Testis (tissue), 3 donors: Measurements from ENCODE around the gene NAMPT. TPM values are rescaled to one million over a fixed set of nuclear protein-coding genes. Genes with fewer than 3 reads are reported as not detected.

Experiments
- DNase-seq: peaks from one replicate; pipeline ENCODE4 v3.0.0-alpha.2; 2019
- H3K27ac ChIP-seq, 2 donors: fragments of 200-600 bp; sonication (generic); one replicate each; pipeline ENCODE4 v1.5.1; 2019
- H3K27me3 ChIP-seq: fragments of 200-600 bp; sonication (generic); one replicate; pipeline ENCODE4 v1.5.1; 2019
- H3K36me3 ChIP-seq: fragments of 200-600 bp; sonication (generic); one replicate; pipeline ENCODE4 v1.5.1; 2017; ENCODE audit warnings: low read depth; ENCODE audit errors: missing control alignments
- H3K4me1 ChIP-seq: fragments of 200-600 bp; sonication (generic); one replicate; pipeline ENCODE4 v1.5.1; 2019
- H3K4me3 ChIP-seq, 2 donors: fragments of 200-600 bp; sonication (generic); one replicate each; pipeline ENCODE4 v1.5.1; 2017 to 2019
- H3K9me3 ChIP-seq: fragments of 200-600 bp; sonication (generic); one replicate; pipeline ENCODE4 v1.5.1; 2017
- POLR2A ChIP-seq: fragments of 450-650 bp; IDR thresholded peaks from one replicate; pipeline ENCODE4 v1.6.1; 2017; ENCODE audit warnings: antibody characterized with exemption, mild to moderate bottlenecking, moderate library complexity
- WGBS, 2 donors: methylation state at CpG; one replicate each; pipeline ENCODE4 v1.1.5; 2018; 5-methylcytosine and 5-hydroxymethylcytosine counted together
- intact Hi-C: fragments of 100-400 bp; cut with DNase I; formaldehyde crosslinking; loops from one replicate; pipeline ENCODE4 v1.15.1; 2023; ENCODE audit warnings: low total_unique reads
- polyA plus RNA-seq: library from polyadenylated mRNA; stranded (reverse); fragments of 350-450 nt; fragmentation: Illumina TruSeq; extraction: RNeasy Lipid Tissue Mini Kit (QIAGEN cat#74804); gene quantifications from one replicate; pipeline ENCODE4 v1.2.3, GENCODE V29; 2014; ENCODE audit warnings: low read depth, low replicate concordance; ENCODE audit not compliant: insufficient read depth
- small RNA-seq, 2 donors: library from RNA; depleted of rRNA; stranded (forward); fragments of <200 nt; gene quantifications; one replicate each; pipeline ENCODE3, GENCODE V24; 2016
- total RNA-seq, 2 donors: library from RNA; depleted of rRNA; stranded (reverse); fragments of >200 nt; gene quantifications; one replicate each; pipeline ENCODE4 v1.2.3, GENCODE V29; 2016
- TF ChIP-seq, protein P1 (sequence below), 3 experiments: fragments of 450-650 bp in 2 of 3; fragments of 200-600 bp in 1 of 3; sonication (generic) in 1 of 3; IDR thresholded peaks; one replicate each; pipeline ENCODE4 v1.5.1; 2016 to 2019; ENCODE audit warnings: antibody characterized with exemption in 3 of 3, mild to moderate bottlenecking in 2 of 3, moderate library complexity in 1 of 3

NAMPT gene
- total and polyA plus RNA-seq, 3 donors from 2014 or later = 28.6 to 60.4 (median 45.0) TPM

DNA sequence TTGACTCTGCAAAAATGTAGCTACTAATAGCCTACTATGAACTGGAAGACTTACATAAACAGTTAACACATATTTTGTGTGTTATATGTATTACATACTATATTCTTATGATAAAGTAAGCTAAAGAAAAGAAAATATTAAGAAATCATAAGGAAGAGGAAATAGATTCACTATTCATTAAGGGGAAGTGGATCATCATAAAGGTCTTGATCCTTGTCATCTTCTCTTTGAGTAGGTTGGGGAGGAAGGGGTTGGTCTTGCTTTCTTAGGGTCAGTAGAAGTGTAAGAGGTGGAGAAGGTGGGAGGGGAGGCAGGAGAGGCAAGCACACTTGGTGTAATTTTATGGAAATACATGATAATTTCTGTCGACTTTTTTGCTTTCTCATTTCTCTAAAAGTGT lies 81.3 kb downstream of the NAMPT start:
- H3K27ac ChIP-seq = no peak overlapping the region
- no peaks in the 10 kb centered on the region for H3K36me3 ChIP-seq
- TF ChIP-seq, protein P1, sequence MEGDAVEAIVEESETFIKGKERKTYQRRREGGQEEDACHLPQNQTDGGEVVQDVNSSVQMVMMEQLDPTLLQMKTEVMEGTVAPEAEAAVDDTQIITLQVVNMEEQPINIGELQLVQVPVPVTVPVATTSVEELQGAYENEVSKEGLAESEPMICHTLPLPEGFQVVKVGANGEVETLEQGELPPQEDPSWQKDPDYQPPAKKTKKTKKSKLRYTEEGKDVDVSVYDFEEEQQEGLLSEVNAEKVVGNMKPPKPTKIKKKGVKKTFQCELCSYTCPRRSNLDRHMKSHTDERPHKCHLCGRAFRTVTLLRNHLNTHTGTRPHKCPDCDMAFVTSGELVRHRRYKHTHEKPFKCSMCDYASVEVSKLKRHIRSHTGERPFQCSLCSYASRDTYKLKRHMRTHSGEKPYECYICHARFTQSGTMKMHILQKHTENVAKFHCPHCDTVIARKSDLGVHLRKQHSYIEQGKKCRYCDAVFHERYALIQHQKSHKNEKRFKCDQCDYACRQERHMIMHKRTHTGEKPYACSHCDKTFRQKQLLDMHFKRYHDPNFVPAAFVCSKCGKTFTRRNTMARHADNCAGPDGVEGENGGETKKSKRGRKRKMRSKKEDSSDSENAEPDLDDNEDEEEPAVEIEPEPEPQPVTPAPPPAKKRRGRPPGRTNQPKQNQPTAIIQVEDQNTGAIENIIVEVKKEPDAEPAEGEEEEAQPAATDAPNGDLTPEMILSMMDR (IDR thresholded peaks at IDR 0.05) = no peak
- TF ChIP-seq POLR2A = no peak
- H3K9me3 ChIP-seq = no peaks in the 10 kb centered on the region
- H3K4me3 ChIP-seq = no peak overlapping the region
- WGBS, 2 donors = 58 to 76% methylated on average over 1 of the region's 1 CpG
- intact Hi-C loops = no loop called here
- no peak for DNase-seq
- H3K27me3 ChIP-seq = no peaks in the 10 kb centered on the region
- no peaks in the 10 kb centered on the region for H3K4me1 ChIP-seq

DNA sequence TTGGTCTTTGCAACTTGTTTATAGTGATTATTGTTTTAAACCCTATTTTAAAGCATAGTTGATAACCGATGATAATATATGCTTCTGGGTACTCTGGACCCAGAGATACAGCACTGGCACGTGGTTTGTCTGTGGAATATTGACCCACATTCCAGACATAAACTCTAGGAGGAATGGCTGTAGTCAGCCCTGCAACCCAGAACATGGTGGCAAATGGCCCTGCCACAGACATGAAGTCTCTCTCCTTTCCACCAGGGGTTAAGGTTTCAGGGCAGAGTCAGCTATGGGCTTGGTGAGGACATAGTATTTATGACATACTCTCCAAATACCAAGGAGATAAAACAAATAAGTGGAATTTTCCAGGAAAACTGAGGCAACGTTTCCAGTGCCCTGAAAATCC lies 83.6 kb downstream of the NAMPT start:
- 69 to 74% methylated on average over 3 of the region's 3 CpGs for WGBS, 2 donors
- no peak for TF ChIP-seq POLR2A
- TF ChIP-seq, protein P1 (IDR thresholded peaks at IDR 0.05) = no peak
- H3K36me3 ChIP-seq = no peaks in the 10 kb centered on the region
- H3K27ac ChIP-seq = no peak overlapping the region
- no peak for DNase-seq
- H3K9me3 ChIP-seq = no peaks in the 10 kb centered on the region
- H3K4me3 ChIP-seq = no peak overlapping the region
- H3K27me3 ChIP-seq = no peaks in the 10 kb centered on the region
- intact Hi-C loops = no loop called here
- no peaks in the 10 kb centered on the region for H3K4me1 ChIP-seq

DNA sequence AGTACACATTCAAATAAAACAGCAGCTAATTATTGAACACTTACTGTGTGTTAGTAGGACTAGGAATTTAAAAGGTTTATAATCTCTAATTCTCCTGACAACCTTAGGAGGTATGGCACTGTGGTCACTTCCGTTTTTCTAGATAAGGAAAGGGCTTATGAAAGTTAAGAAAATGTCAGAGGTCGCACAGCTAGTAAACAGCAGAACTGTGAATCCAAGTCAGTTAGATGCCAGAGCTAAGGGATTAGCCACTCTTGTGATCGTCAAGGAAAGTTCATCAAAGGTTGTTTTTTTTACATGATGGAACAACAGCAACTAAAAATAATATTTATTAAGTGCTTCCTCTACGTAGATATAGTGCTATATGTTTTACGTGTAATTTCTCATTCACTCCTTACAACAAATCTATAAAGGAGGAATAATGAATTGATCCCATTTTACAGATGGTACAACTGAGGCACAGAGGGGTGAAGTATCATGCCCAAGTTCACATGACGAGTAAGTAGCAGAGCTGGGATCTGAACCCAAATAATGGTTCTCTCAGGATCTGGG lies 84.9 kb downstream of the NAMPT start:
- TF ChIP-seq, protein P1 (IDR thresholded peaks at IDR 0.05) = no peak
- no peak for TF ChIP-seq POLR2A
- 74 to 80% methylated on average over 6 of the region's 6 CpGs for WGBS, 2 donors

DNA sequence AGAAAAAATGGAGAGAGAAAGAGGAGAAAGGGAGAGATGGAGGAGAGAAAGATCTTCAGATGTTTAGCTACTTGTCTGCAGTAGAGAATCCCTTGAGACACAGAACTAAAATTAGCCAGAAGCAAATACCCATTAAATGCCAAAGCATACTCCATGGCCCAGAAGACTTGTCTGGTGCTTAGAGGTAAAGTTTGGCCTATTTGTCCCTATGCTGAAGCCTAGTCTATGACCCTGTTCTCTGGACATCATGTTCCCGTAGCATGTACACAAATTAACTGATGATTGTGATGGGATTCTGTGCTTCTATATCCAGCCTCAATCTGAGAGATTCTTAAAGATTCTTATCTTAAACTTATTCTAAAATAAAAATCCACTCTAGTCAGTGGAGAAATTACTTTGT lies 85.8 kb downstream of the NAMPT start:
- intact Hi-C loops = no loop called here
- peak overlapping the region; percentile 13 to 44 for H3K27ac ChIP-seq
- 48 to 59% methylated on average over 1 of the region's 1 CpG for WGBS, 2 donors

More for the DNA sequence above, 84.9 kb downstream of the NAMPT start:
- Histone ChIP-seq H3K27me3 (no peaks in the 10 kb centered on the region), H3K4me3 (no peak overlapping the region), H3K27ac (peak overlapping the region in 1 of 2 donors; percentile 44), H3K4me1 (no peaks in the 10 kb centered on the region), H3K36me3 (no peaks in the 10 kb centered on the region), H3K9me3 (no peaks in the 10 kb centered on the region)
- intact Hi-C loops = no loop called here
- no peak for DNase-seq

More for the DNA sequence above, 85.8 kb downstream of the NAMPT start:
- Histone ChIP-seq H3K4me1 (no peaks in the 10 kb centered on the region), H3K9me3 (no peaks in the 10 kb centered on the region), H3K4me3 (no peak overlapping the region), H3K36me3 (no peaks in the 10 kb centered on the region), H3K27me3 (no peaks in the 10 kb centered on the region)
- no peak for DNase-seq
- TF ChIP-seq POLR2A = no peak
- TF ChIP-seq, protein P1 (IDR thresholded peaks at IDR 0.05) = no peak

Small RNA genes lying within 50 kb of the gene (small RNA-seq; reads per million reads assigned to genes)
- 0 reads per million in 2 donors for gene RNU6-392P

Other genes with a start within 250 kb of the NAMPT start
- 100 to 1,000 TPM in 1 of 2 donors, 10 to 100 TPM in 1; 100.0 to 116 TPM for gene SYPL1, start 172.7 kb downstream of the NAMPT start, total RNA-seq
- gene SYPL1, start 172.7 kb downstream of the NAMPT start, polyA plus RNA-seq = 209 TPM